C4-2B (cell line): ENCODE data around the gene DCP1B.

Experiments
- ZFX ChIP-seq: fragments of 450-650 bp; IDR thresholded peaks from 2 replicates; pipeline ENCODE4 v1.6.1; 2017
- TF ChIP-seq, protein P1 (sequence below): fragments of 450-650 bp; conservative IDR thresholded peaks from 2 replicates; pipeline ENCODE4 v1.5.1; 2017; ENCODE audit warnings: mild to moderate bottlenecking

DNA sequence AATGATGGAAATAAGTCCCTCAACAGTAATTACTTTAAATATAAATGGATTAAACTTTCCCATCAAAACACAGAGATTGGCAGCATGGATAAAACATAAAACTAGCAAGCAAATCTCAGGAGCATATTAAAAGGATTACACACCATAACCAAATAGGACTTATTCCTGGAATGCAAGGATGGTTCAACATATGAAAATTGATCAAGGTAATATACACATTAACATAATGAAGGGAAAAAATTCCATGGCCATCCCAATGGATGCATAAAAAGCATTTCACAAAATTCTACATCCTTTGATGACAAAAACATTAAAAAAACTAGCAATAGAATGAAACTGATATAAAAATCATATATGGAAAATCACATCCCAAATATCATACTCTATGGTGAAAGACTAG, 99.4 kb downstream of the DCP1B start:
- TF ChIP-seq, protein P1, sequence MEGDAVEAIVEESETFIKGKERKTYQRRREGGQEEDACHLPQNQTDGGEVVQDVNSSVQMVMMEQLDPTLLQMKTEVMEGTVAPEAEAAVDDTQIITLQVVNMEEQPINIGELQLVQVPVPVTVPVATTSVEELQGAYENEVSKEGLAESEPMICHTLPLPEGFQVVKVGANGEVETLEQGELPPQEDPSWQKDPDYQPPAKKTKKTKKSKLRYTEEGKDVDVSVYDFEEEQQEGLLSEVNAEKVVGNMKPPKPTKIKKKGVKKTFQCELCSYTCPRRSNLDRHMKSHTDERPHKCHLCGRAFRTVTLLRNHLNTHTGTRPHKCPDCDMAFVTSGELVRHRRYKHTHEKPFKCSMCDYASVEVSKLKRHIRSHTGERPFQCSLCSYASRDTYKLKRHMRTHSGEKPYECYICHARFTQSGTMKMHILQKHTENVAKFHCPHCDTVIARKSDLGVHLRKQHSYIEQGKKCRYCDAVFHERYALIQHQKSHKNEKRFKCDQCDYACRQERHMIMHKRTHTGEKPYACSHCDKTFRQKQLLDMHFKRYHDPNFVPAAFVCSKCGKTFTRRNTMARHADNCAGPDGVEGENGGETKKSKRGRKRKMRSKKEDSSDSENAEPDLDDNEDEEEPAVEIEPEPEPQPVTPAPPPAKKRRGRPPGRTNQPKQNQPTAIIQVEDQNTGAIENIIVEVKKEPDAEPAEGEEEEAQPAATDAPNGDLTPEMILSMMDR, result no peak
- TF ChIP-seq ZFX, result no peak
